ENCODE results near the gene ZKSCAN7.
A peak's percentile ranks its signal among the peaks of the same experiment; 100 is the strongest.
"Not testable (repeated sequence)": the region's sequence is repeated elsewhere in the genome, so short reads cannot be mapped to it uniquely, and the experiment has no call there.

The ZKSCAN7 gene

DNA sequence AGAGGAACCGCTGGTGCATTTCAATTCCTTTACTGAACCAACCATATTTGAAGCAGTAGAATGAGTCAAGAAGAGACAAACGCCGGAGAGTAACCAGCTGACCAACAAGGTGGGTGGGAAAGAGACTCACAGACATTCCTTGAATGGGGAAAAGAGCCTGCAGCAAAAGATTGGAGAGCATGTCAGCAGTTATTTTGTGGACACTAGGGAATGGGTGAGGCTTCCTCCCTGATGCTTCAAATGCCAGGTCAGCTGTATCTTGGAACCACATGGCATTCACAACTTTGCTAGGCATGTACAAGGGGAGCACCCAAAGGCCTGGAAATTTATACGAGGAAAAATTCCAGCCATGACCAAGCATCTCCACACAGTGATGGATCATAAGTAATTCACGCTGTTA is 29.9 kb upstream of the ZKSCAN7 start:
- Mint-ChIP-seq H3K27me3 (ENCODE audit: low read depth) (peaks cover 7% of the 10 kb centered on the region), H3K9me3 (no peaks in the 10 kb centered on the region), H3K4me1 (no peaks in the 10 kb centered on the region), H3K27ac (no peak overlapping the region), H3K36me3 (ENCODE audit: low read depth) (no peaks in the 10 kb centered on the region), H3K4me3 (no peak overlapping the region)
- TF ChIP-seq CTCF (IDR thresholded peaks at IDR 0.05; ENCODE audit: unreplicated experiment in 3 of 3): no peak

DNA sequence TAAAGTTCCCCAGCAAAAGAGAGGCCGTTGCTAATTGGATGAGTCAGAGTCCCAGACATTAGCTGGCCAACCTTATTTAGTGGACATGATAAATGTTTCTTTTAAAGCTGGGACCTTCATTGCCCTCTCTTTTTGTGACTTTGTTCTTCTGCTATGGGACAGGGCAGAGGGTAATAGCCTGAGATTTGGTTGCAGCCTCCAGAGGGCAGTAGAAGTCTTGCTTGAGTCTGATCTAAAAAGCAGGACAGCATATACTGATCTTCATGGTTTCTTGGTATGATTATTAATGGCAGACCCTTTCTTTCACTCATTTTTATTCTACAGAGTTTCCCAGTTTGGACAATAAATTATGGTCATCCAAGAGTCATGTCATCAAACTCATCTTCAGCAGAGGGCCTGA is 25.1 kb upstream of the ZKSCAN7 start:
- H3K27ac Mint-ChIP-seq: no peak overlapping the region
- no peaks in the 10 kb centered on the region for H3K36me3 Mint-ChIP-seq (ENCODE audit: low read depth)
- H3K4me1 Mint-ChIP-seq: no peaks in the 10 kb centered on the region
- H3K4me3 Mint-ChIP-seq: no peak overlapping the region
- TF ChIP-seq CTCF (IDR thresholded peaks at IDR 0.05; ENCODE audit: unreplicated experiment in 3 of 3): peak in 1 of 3 experiments; percentile 12
- peaks cover 10% of the 10 kb centered on the region for H3K27me3 Mint-ChIP-seq (ENCODE audit: low read depth)
- H3K9me3 Mint-ChIP-seq: no peaks in the 10 kb centered on the region

GRCh38 chr3:44530911-44531310 is 24.1 kb upstream of the ZKSCAN7 start:
- no peaks in the 10 kb centered on the region for H3K9me3 Mint-ChIP-seq
- no peak overlapping the region for H3K4me3 Mint-ChIP-seq
- H3K4me1 Mint-ChIP-seq: no peaks in the 10 kb centered on the region
- TF ChIP-seq CTCF (IDR thresholded peaks at IDR 0.05; ENCODE audit: unreplicated experiment in 3 of 3): no peak
- H3K36me3 Mint-ChIP-seq (ENCODE audit: low read depth): no peaks in the 10 kb centered on the region
- H3K27ac Mint-ChIP-seq: no peak overlapping the region
- peaks cover 10% of the 10 kb centered on the region for H3K27me3 Mint-ChIP-seq (ENCODE audit: low read depth)

- H3K27ac Mint-ChIP-seq; H3K4me1 Mint-ChIP-seq; H3K9me3 Mint-ChIP-seq; H3K4me3 Mint-ChIP-seq; H3K36me3 Mint-ChIP-seq (ENCODE audit: low read depth): not testable (repeated sequence)
- peaks cover 32% of the 10 kb centered on the region for H3K27me3 Mint-ChIP-seq (ENCODE audit: low read depth)
Observed at GRCh38 chr3:44534659-44535058, 20.3 kb upstream of the ZKSCAN7 start.

DNA sequence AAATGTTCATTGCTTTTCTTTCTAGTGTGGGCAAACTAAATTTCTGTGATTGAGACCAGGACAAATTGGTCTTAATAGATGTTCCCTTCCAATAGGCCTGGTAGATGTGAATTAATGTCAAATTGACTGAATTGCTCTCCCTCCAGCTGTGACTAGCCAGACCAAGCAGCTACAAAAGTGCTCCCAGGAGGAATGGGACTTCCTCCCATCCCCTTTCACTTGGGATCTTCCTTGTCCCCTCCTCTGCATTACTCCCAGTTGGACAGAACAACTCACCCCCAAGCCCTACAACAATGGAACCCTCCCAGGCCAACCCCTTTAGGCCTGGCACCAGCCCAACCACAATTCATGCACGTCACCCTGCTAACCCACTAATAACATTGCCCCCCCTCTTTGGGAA is 19.6 kb upstream of the ZKSCAN7 start:
- H3K27me3 Mint-ChIP-seq (ENCODE audit: low read depth): peaks cover 35% of the 10 kb centered on the region

DNA sequence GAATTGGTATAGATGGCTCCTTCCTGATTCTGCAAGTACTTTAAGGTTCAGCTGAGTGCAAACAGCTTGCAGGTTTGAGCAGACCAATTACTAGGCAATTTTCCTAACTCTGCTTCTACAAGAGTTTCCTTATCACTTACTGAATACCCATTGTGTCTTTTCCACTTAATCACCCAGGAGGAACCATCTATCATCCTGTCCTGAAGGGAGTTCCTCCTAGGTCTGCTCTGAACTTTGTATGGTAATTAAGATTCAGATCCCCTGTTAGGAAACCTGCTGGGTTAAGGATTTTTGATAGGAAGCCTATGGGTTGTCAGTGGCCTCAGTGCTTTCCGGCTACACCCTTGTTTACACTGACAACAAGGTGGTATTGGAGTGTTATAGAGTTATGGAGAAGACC is 10.2 kb upstream of the ZKSCAN7 start:
- H3K36me3 Mint-ChIP-seq (ENCODE audit: low read depth); H3K27ac Mint-ChIP-seq; H3K9me3 Mint-ChIP-seq; H3K4me3 Mint-ChIP-seq; H3K4me1 Mint-ChIP-seq: not testable (repeated sequence)
- peaks cover 39% of the 10 kb centered on the region for H3K27me3 Mint-ChIP-seq (ENCODE audit: low read depth)

More for the DNA sequence above, 19.6 kb upstream of the ZKSCAN7 start:
- Mint-ChIP-seq H3K4me3 (no peak overlapping the region), H3K36me3 (ENCODE audit: low read depth) (no peaks in the 10 kb centered on the region), H3K4me1 (no peaks in the 10 kb centered on the region), H3K27ac (no peak overlapping the region), H3K9me3 (no peaks in the 10 kb centered on the region)
- no peak for TF ChIP-seq CTCF (IDR thresholded peaks at IDR 0.05; ENCODE audit: unreplicated experiment in 3 of 3)

DNA sequence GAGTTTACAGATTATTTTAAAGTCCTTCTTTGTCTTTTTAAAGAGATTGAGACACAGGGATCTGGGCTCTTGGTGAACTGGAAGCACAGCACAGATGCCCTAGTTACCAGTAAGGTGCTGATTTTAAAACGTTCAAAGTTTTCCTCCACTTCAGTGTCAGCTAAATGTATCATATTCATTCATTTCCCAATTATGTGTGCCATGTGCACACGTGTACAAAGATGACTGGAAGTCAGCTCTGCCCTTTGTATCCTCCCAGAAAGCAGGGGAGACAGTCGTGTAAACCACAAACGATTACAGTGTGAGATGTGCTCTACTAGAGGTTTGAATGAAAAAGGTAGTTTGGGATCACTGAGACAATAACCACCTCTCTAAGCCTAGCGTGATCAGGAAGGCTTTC is 730 bp downstream of the ZKSCAN7 start:
- H3K9me3 Mint-ChIP-seq: peaks cover 17% of the 10 kb centered on the region
- no peak for TF ChIP-seq CTCF (IDR thresholded peaks at IDR 0.05; ENCODE audit: unreplicated experiment in 3 of 3)
- peaks cover 20% of the 10 kb centered on the region for H3K27me3 Mint-ChIP-seq (ENCODE audit: low read depth)
- peak overlapping the region; percentile 71 to 86 (median 74) for H3K27ac Mint-ChIP-seq
- H3K4me1 Mint-ChIP-seq: peaks cover 22% of the 10 kb centered on the region
- H3K4me3 Mint-ChIP-seq: peak overlapping the region; percentile 86 to 98 (median 96)
- H3K36me3 Mint-ChIP-seq (ENCODE audit: low read depth): peaks cover 55% of the 10 kb centered on the region
